HG02840 (cell line): ENCODE measurements around the gene DSE.

Experiments used
- ATAC-seq: cut with Tn5 transposase; IDR thresholded peaks from one replicate; pipeline ENCODE4 v1.9.1; 2021; ENCODE audit warnings: mild to moderate bottlenecking, moderate library complexity, moderate number of reproducible peaks; ENCODE audit not compliant: unreplicated experiment, low FRiP score

DSE gene

GRCh38 chr6:116359131-116359530 is 11.6 kb upstream of the DSE start:
- no peak for ATAC-seq

- no peak for ATAC-seq
Measured at GRCh38 chr6:116359835-116360234, 10.9 kb upstream of the DSE start.

DNA sequence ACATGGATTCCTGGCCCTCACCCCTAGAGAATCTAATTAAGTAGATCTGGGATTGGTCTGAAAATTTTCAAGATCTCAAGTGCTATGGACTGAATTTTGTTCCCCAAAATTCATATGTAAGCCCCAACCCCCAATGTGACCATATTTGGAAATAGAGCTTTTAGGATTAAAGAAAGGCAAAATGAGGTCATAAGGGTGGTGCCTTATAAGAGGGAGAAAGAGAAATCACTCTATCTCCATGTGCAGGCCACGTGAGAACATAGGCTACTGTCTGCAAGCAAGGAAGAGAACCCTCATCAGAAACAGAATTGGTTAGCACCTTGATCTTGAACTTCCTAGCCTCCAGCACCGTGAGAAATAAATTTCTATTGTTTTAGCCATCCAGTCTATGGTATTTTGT is 8.5 kb upstream of the DSE start:
- no peak for ATAC-seq

DNA sequence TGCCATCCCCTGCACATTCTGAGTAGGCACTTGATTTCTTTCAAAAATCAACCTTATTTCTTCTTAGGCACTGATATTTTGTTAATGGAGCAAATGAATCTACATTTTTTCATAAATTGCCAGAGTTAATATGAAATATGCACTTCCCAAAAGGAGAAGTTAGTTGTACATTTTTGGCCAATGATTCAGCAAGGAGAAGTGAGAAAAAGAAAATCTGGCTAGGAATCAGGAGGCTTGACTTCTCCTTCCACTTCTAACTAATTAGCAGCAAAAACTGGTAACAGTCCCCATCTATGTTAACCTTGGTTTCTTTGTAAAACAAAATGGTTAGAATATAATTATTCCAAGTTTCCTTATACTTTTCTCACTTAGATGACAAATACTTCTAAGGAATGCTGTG is 7.0 kb upstream of the DSE start:
- ATAC-seq: no peak

- ATAC-seq: no peak
Measured at GRCh38 chr6:116364321-116364720, 6.4 kb upstream of the DSE start.

DNA sequence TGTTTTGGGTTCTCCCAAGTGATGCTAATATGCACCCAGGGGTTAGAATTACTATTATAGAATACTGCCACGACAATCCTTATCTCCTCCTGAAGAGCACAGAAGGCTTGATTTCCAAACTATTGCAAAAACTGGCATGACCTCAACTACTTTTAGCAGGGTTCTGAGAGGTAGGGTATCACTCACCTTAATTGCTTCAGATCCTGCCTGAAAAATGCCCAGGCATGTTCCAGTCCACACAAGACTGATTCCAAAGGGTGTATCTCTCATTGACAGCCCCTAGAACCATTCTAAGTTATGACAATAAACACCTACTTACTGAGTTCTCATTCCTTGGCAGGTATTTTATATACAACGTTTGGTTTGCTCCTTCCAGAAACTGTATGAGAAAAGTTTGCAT is 5.0 kb upstream of the DSE start:
- no peak for ATAC-seq

GRCh38 chr6:116366740-116367275 is 3.9 kb upstream of the DSE start:
- no peak for ATAC-seq

GRCh38 chr6:116369540-116369939 is 1.2 kb upstream of the DSE start:
- ATAC-seq: no peak

- no peak for ATAC-seq
Measured at GRCh38 chr6:116369964-116370759, 585 bp upstream of the DSE start.

DNA sequence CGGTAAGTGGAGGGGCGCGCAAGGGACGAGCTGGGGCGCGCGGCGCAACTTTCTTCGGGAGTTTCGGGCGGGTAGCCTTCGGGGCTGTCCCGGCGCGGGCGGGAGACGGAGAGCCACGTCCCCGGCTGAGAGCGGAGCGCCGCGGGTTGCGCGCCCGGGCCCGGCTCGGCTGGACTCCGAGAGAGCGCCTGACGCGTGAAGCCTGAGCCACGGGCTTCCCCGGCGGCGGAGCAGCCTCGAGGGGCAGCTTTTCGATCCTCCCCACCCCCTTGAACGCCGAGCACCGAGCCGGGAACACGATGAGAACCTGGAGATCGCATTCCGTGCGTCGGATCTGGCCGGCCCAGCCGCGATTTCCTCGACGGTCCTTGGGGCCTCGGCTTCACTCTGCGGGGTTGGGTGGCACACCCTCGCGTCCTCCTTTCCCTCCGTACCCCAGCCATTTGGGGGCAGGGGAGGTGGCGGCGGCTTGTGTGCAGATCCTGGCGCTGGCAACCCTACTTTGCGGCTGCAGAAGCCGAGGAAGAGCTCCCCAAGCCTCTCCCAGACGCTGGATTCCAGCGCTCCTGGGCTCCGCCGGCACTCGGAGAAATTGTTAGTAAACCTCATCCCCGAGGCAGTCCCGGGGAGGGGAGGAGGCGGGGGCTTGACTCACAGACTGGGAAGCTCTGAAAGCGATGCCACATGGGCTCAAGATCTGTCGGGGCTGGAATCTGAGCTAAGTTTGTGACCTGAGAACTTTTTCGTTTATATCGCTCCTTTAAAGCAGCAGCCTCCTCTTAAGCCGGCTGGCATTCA is 572 bp downstream of the DSE start:
- ATAC-seq: peak; percentile 49

- no peak for ATAC-seq
Measured at GRCh38 chr6:116371918-116372209, 1.1 kb downstream of the DSE start.

DNA sequence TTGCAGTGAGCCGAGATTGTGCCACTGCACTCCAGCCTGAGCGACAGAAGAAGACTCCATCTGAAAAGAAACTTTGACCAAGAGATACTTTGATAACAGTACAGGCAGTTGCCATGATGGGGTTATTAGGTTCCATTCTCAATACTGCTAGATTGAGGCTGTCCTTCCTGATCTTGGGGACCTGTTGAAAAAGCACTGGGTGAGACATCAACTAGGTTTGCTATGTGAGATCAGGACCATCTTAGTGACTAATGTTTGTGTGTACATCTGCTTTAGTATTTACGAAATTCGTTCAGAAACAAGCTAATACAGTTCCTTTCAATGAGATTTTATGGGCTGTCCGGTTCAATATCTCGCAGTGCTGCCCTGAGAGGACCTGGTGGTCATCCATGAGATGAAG is 2.6 kb downstream of the DSE start:
- no peak for ATAC-seq

DNA sequence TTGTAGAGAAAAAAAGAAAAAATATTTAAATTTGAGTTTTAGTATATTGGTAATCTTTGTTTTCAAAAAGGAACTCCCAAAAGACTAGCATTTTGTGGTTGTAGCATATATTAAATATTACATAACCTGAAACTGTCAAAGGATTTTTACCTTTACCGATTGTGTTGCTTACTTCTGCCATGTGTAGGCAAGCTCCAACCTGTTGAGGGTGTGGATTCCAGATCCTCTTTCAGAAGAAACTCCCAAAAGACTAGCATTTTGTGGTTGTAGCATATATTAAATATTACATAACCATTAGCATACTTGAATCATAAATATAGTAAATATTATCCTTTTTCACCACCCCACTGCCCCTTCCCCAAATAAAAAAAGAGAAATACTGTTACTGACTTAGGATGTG is 3.2 kb downstream of the DSE start:
- ATAC-seq: no peak

GRCh38 chr6:116374586-116374985 is 3.8 kb downstream of the DSE start:
- ATAC-seq: no peak

GRCh38 chr6:116375262-116375661 is 4.5 kb downstream of the DSE start:
- ATAC-seq: no peak

GRCh38 chr6:116376149-116376548 is 5.4 kb downstream of the DSE start:
- ATAC-seq: no peak

- ATAC-seq: no peak
Measured at GRCh38 chr6:116379764-116380163, 9.0 kb downstream of the DSE start.

- no peak for ATAC-seq
Measured at GRCh38 chr6:116380346-116380745, 9.6 kb downstream of the DSE start.

- ATAC-seq: no peak
Measured at GRCh38 chr6:116381000-116381399, 10.3 kb downstream of the DSE start.

GRCh38 chr6:116382587-116382986 is 11.8 kb downstream of the DSE start:
- ATAC-seq: no peak

- ATAC-seq: no peak
Measured at GRCh38 chr6:116384727-116385458, 14.1 kb downstream of the DSE start.
